ENCODE data around the gene CCT7.

DNA sequence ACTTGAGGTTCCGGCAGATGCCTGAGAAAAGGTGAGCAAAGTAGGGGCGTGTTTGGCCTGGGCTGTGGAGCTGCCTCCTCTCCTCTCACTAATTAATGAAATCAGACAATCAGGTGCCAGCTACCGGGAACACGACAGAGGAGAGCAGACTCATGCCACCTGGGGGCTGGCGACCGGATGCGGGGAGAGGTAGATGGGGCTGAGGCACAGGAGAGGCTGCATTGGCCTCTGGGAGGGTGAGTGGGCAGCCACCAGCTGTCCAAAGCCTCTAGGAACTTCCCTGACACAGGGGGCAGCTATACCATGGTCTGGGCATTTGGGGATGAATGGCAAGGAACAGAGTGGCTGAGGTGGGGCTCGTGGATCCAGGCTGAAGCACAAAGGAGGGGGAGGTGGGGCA lies 25.2 kb downstream of the CCT7 start:
- no peak for TF ChIP-seq POLR2A (IDR thresholded peaks at IDR 0.05)
- no peak for TF ChIP-seq CTCF (IDR thresholded peaks at IDR 0.05)
